ENCODE measurements around the gene IQSEC1.

DNA sequence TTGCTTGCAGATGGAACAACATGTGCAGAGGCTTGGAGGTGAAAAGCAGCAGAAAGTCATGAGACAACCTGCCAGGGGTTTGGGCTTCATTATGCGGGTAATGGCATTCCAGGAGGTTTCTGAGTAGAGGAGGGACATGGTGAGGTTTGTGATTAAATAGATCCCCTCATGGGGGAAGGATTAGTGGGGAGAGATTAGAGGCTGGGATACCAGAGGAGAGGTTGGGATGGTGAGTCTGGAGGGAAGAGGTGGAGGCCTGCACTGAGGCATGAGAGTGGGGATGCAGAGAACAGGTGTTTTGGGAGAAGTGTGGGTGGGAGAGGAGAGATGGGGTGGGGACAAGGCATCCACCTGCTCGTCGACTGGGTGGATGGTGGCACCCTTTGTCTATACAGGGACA lies 6.8 kb upstream of the IQSEC1 start:
- TF ChIP-seq YY1 (IDR thresholded peaks at IDR 0.05; ENCODE audit: low read depth, low read length) = no peak
- no peak for TF ChIP-seq EZH2 (IDR thresholded peaks at IDR 0.05; ENCODE audit: low read depth, low read length, severe bottlenecking)
- no peak for TF ChIP-seq POLR2A (IDR thresholded peaks at IDR 0.05; ENCODE audit: control extremely low read depth in 1 of 2, low read depth in 2 of 2, low read length in 2 of 2)
- TF ChIP-seq NRF1 (IDR thresholded peaks at IDR 0.05; ENCODE audit: low read depth, low read length) = no peak
- TF ChIP-seq, protein P1, sequence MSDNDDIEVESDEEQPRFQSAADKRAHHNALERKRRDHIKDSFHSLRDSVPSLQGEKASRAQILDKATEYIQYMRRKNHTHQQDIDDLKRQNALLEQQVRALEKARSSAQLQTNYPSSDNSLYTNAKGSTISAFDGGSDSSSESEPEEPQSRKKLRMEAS (IDR thresholded peaks at IDR 0.05) = no peak
- no peak for TF ChIP-seq POLR2AphosphoS5 (IDR thresholded peaks at IDR 0.05; ENCODE audit: low read depth, low read length)
- TF ChIP-seq, protein P2, sequence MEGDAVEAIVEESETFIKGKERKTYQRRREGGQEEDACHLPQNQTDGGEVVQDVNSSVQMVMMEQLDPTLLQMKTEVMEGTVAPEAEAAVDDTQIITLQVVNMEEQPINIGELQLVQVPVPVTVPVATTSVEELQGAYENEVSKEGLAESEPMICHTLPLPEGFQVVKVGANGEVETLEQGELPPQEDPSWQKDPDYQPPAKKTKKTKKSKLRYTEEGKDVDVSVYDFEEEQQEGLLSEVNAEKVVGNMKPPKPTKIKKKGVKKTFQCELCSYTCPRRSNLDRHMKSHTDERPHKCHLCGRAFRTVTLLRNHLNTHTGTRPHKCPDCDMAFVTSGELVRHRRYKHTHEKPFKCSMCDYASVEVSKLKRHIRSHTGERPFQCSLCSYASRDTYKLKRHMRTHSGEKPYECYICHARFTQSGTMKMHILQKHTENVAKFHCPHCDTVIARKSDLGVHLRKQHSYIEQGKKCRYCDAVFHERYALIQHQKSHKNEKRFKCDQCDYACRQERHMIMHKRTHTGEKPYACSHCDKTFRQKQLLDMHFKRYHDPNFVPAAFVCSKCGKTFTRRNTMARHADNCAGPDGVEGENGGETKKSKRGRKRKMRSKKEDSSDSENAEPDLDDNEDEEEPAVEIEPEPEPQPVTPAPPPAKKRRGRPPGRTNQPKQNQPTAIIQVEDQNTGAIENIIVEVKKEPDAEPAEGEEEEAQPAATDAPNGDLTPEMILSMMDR (IDR thresholded peaks at IDR 0.05; ENCODE audit: control extremely low read depth in 1 of 3, insufficient read depth in 1 of 3, low read depth in 1 of 3, low read length in 3 of 3) = no peak
- no peak for TF ChIP-seq GABPA (IDR thresholded peaks at IDR 0.05; ENCODE audit: borderline replicate concordance, insufficient read depth, low read length)
- no peak for TF ChIP-seq CREB1 (IDR thresholded peaks at IDR 0.05)
- TF ChIP-seq, protein P3, sequence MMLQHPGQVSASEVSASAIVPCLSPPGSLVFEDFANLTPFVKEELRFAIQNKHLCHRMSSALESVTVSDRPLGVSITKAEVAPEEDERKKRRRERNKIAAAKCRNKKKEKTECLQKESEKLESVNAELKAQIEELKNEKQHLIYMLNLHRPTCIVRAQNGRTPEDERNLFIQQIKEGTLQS (IDR thresholded peaks at IDR 0.05; ENCODE audit: insufficient read depth, low read depth, low read length) = no peak
